ENCODE measurements around the gene LACC1. TPM values are rescaled to one million over a fixed set of nuclear protein-coding genes. Genes with fewer than 3 reads are reported as not detected.

LACC1 gene
- total and polyA plus RNA-seq, 10 of the 15 experiments (the other 5 are each of a cell fraction or from before 2014, with no cell fraction given): 0.03 to 3.7 (median 3.0) TPM

- ChIA-PET SMC1A (ENCODE audit: uncharacterized antibody, unreplicated experiment) (no interaction called here), CTCF (interaction anchor here (1.1 kb wide), 1 partner anchor 10 kb away, joined by 7 read pairs; no protein-coding TSS in a partner anchor), POLR2A (no interaction called here)
Observed at GRCh38 chr13:43915451-43915850, 35.7 kb downstream of the LACC1 start.

GRCh38 chr13:43916828-43917227, 37.1 kb downstream of the LACC1 start:
- no peak for DNase-seq (ENCODE audit: low read depth, low spot score)
- Histone ChIP-seq H3K9ac (ENCODE audit: control insufficient read depth, insufficient read depth, low read length) (no peak overlapping the region), H3K36me3 (ENCODE audit: control insufficient read depth in 2 of 2, insufficient read depth in 2 of 2, low read length in 1 of 2) (no peaks in the 10 kb centered on the region), H3K79me2 (ENCODE audit: control insufficient read depth, insufficient read depth, low read length) (no peaks in the 10 kb centered on the region), H3K4me3 (no peak overlapping the region), H3K4me1 (ENCODE audit: control insufficient read depth, insufficient read depth, low read length) (no peaks in the 10 kb centered on the region), H3K9me3 (replicated peaks; ENCODE audit: control insufficient read depth, insufficient read depth, low read length) (no peaks in the 10 kb centered on the region), H3K27me3 (replicated peaks in 1 of 2; ENCODE audit: control insufficient read depth in 2 of 2, insufficient read depth in 2 of 2, low read length in 1 of 2) (peaks cover 0 to 11% of the 10 kb centered on the region in 2 experiments; a peak in 1 of 4 replicates), H4K20me1 (ENCODE audit: control insufficient read depth, insufficient read depth) (no peaks in the 10 kb centered on the region), H3K4me2 (ENCODE audit: control insufficient read depth, insufficient read depth) (no peak overlapping the region), H3K27ac (ENCODE audit: control insufficient read depth, insufficient read depth) (no peak overlapping the region), H2AFZ (ENCODE audit: control insufficient read depth, low read depth, low read length) (no peak overlapping the region)
- ChIA-PET SMC1A (ENCODE audit: uncharacterized antibody, unreplicated experiment) (no interaction called here), POLR2A (no interaction called here), RAD21 (ENCODE audit: unreplicated experiment) (no interaction called here), CTCF (no interaction called here)
- WGBS (ENCODE audit: insufficient coverage, insufficient replicate concordance, low lambda C conversion rate, missing lambda C conversion rate): 0% methylated on average over 2 of the region's 2 CpGs
- in situ Hi-C loops (cut with MboI): no loop called here
- FAIRE-seq: no peak
- no TSS peak for BruUV-seq (replicated peaks)
- no peak for ATAC-seq
- intact Hi-C loops (cut with micrococcal nuclease; ENCODE audit: unreplicated experiment): no loop called here
- TF ChIP-seq SREBF1 (IDR thresholded peaks at IDR 0.05; ENCODE audit: low read length) (no peak), NRF1 (conservative IDR thresholded peaks at IDR 0.05; ENCODE audit: low read depth, low read length) (no peak), CREB1 (IDR thresholded peaks at IDR 0.05; ENCODE audit: low read depth) (no peak), STAT1 (conservative IDR thresholded peaks at IDR 0.05) (no peak), KAT2A (conservative IDR thresholded peaks at IDR 0.05; ENCODE audit: control insufficient read depth, low read depth, low read length) (no peak), CTCF (IDR thresholded peaks at IDR 0.05 in 2 of 3, conservative IDR thresholded peaks at IDR 0.05 in 1 of 3; ENCODE audit: control insufficient read depth in 2 of 3, extremely low read depth in 1 of 3, insufficient read depth in 1 of 3, low read depth in 3 of 3, low read length in 3 of 3) (no peak)

More at GRCh38 chr13:43915451-43915850, 35.7 kb downstream of the LACC1 start:
- Histone ChIP-seq H3K9ac (ENCODE audit: control insufficient read depth, insufficient read depth, low read length) (no peak overlapping the region), H3K4me2 (ENCODE audit: control insufficient read depth, insufficient read depth) (no peak overlapping the region), H3K27ac (ENCODE audit: control insufficient read depth, insufficient read depth) (no peak overlapping the region), H3K79me2 (ENCODE audit: control insufficient read depth, insufficient read depth, low read length) (no peaks in the 10 kb centered on the region), H3K9me3 (replicated peaks; ENCODE audit: control insufficient read depth, insufficient read depth, low read length) (no peaks in the 10 kb centered on the region), H3K27me3 (replicated peaks in 1 of 2; ENCODE audit: control insufficient read depth in 2 of 2, insufficient read depth in 2 of 2, low read length in 1 of 2) (peaks cover 0 to 12% of the 10 kb centered on the region in 2 experiments; a peak in 1 of 4 replicates), H4K20me1 (ENCODE audit: control insufficient read depth, insufficient read depth) (no peaks in the 10 kb centered on the region), H3K4me3 (no peak overlapping the region), H3K36me3 (ENCODE audit: control insufficient read depth in 2 of 2, insufficient read depth in 2 of 2, low read length in 1 of 2) (no peaks in the 10 kb centered on the region), H3K4me1 (ENCODE audit: control insufficient read depth, insufficient read depth, low read length) (no peaks in the 10 kb centered on the region), H2AFZ (ENCODE audit: control insufficient read depth, low read depth, low read length) (no peak overlapping the region)
- no TSS peak for BruUV-seq (replicated peaks)
- TF ChIP-seq CHD4 (IDR thresholded peaks at IDR 0.05) (no peak), E2F4 (IDR thresholded peaks at IDR 0.05; ENCODE audit: low read depth, low read length) (no peak)
- WGBS (ENCODE audit: insufficient coverage, insufficient replicate concordance, low lambda C conversion rate, missing lambda C conversion rate): 93% methylated on average over 6 of the region's 6 CpGs
- FAIRE-seq (no peak), DNase-seq (ENCODE audit: low read depth, low spot score) (no peak), ATAC-seq (no peak)
- intact Hi-C loops (cut with micrococcal nuclease; ENCODE audit: unreplicated experiment): no loop called here
- RAD21 ChIA-PET (ENCODE audit: unreplicated experiment): no interaction called here
- in situ Hi-C loops (cut with MboI): no loop called here

Measured in GM12878 (cell line).